NCI-H2029 treated with DMSO at 0.1 percent for 48 hours (cell line): ENCODE results near the gene TBKBP1.

Experiments used
- DNase-seq: peaks from one replicate; lab custom pipeline; 2025; lab: John Stamatoyannopoulos, UW

The TBKBP1 gene

GRCh38 chr17:47699536-47699840 is 5.5 kb downstream of the TBKBP1 start:
- no peak for DNase-seq

GRCh38 chr17:47700471-47701449 is 6.8 kb downstream of the TBKBP1 start:
- DNase-seq: no peak

- DNase-seq: no peak
Measured at GRCh38 chr17:47701608-47702007, 7.6 kb downstream of the TBKBP1 start.

GRCh38 chr17:47702391-47702995 is 8.5 kb downstream of the TBKBP1 start:
- no peak for DNase-seq

- DNase-seq: no peak
Measured at GRCh38 chr17:47703191-47703591, 9.2 kb downstream of the TBKBP1 start.

- no peak for DNase-seq
Measured at GRCh38 chr17:47703671-47704070, 9.7 kb downstream of the TBKBP1 start.

- DNase-seq: no peak
Measured at GRCh38 chr17:47704116-47704515, 10.2 kb downstream of the TBKBP1 start.

GRCh38 chr17:47704736-47705135 is 10.8 kb downstream of the TBKBP1 start:
- DNase-seq: no peak

- no peak for DNase-seq
Measured at GRCh38 chr17:47705536-47706530, 11.9 kb downstream of the TBKBP1 start.

- DNase-seq: no peak
Measured at GRCh38 chr17:47707056-47707804, 13.3 kb downstream of the TBKBP1 start.

GRCh38 chr17:47707884-47708283 is 13.9 kb downstream of the TBKBP1 start:
- DNase-seq: no peak

- DNase-seq: no peak
Measured at GRCh38 chr17:47708312-47708863, 14.4 kb downstream of the TBKBP1 start.

- no peak for DNase-seq
Measured at GRCh38 chr17:47708864-47709541, 15.0 kb downstream of the TBKBP1 start.

- no peak for DNase-seq
Measured at GRCh38 chr17:47709594-47709993, 15.6 kb downstream of the TBKBP1 start.

GRCh38 chr17:47711366-47712099 is 17.6 kb downstream of the TBKBP1 start:
- DNase-seq: no peak

- no peak for DNase-seq
Measured at GRCh38 chr17:47712330-47713023, 18.5 kb downstream of the TBKBP1 start.

- no peak for DNase-seq
Measured at GRCh38 chr17:47713980-47714700, 20.2 kb downstream of the TBKBP1 start.

- DNase-seq: no peak
Measured at GRCh38 chr17:47714773-47715396, 20.9 kb downstream of the TBKBP1 start.
